Esophagus mucosa (tissue), 1 donor: Measurements from ENCODE around the gene ZNF610. TPM values are rescaled to one million over a fixed set of nuclear protein-coding genes. Genes with fewer than 3 reads are reported as not detected.

Experiments used
- ATAC-seq: fragments of 200-7000 bp; cut with Tn5 transposase; one replicate; pipeline ENCODE4 v1.9.1; 2020
- total RNA-seq: library from RNA; stranded (reverse); gene quantifications from one replicate; pipeline ENCODE4 v1.2.4, GENCODE V29; 2023
- donor health status: DM: yes; HTN: yes; CAD: no.

The ZNF610 gene
- total RNA-seq, 1 donor from 2014 or later = 0.24 TPM

GRCh38 chr19:52398081-52398441 lies 62.0 kb downstream of the ZNF610 start:
- peak; percentile 46 for ATAC-seq

GRCh38 chr19:52410276-52410675 lies 74.2 kb downstream of the ZNF610 start:
- no peak for ATAC-seq

GRCh38 chr19:52415711-52416110 lies 79.7 kb downstream of the ZNF610 start:
- no peak for ATAC-seq

Other genes starting within 250 kb of the ZNF610 start
- gene ZNF841, start 240.5 kb upstream of the ZNF610 start, total RNA-seq = 8.2 TPM
- 5.7 TPM for gene ZNF616, start 196.3 kb upstream of the ZNF610 start, total RNA-seq
- 7.9 TPM for gene ZNF836, start 164.6 kb upstream of the ZNF610 start, total RNA-seq
- gene PPP2R1A, start 146.2 kb upstream of the ZNF610 start, total RNA-seq = 168 TPM
- 6.4 TPM for gene ZNF766, start 66.7 kb upstream of the ZNF610 start, total RNA-seq
- 7.2 TPM for gene ZNF480, start 39.1 kb upstream of the ZNF610 start, total RNA-seq
- 3.5 TPM for gene ZNF880, start 33.7 kb downstream of the ZNF610 start, total RNA-seq
- 10.8 TPM for gene ZNF528, start 61.6 kb downstream of the ZNF610 start, total RNA-seq
- gene ZNF534, start 92.9 kb downstream of the ZNF610 start, total RNA-seq = not detected
- gene ZNF578, start 117.3 kb downstream of the ZNF610 start, total RNA-seq = 0.24 TPM
- gene ZNF808, start 191.4 kb downstream of the ZNF610 start, total RNA-seq = 10.0 TPM
- gene ZNF701, start 234.0 kb downstream of the ZNF610 start, total RNA-seq = 5.7 TPM